H1 (cell line): Measurements from ENCODE around the gene CHD9NB. TPM values are rescaled to one million over a fixed set of nuclear protein-coding genes. Genes with fewer than 3 reads are reported as not detected.

Experiments
- CTCF ChIA-PET: fragments of 300-600 bp; sonication (Branson Sonifier 250); formaldehyde crosslinking; loops from one replicate; lab custom pipeline; 2021; ENCODE audit not compliant: partially characterized antibody; lab: Charles Lee
- POLR2A ChIA-PET: fragments of 300-600 bp; sonication (Branson Sonifier 250); formaldehyde crosslinking; loops from one replicate; lab custom pipeline; 2021; ENCODE audit warnings: inconsistent platforms; ENCODE audit not compliant: partially characterized antibody; lab: Charles Lee
- DNase-seq, 2 experiments: peaks; one replicate each; pipeline versions ENCODE4 v3.0.0 to v3.0.0-alpha.2; 2010 to 2022; ENCODE audit warnings: low spot score in 2 of 2, low read depth in 1 of 2, mixed read lengths in 1 of 2
- FAIRE-seq: peaks from 2 replicates; lab custom pipeline; 2011; peaks lifted over from hg19 to GRCh38; lab: Jason Lieb, UNC
- H2AFZ ChIP-seq: 2 replicates; pipeline ENCODE4 v1.8.1; 2012; ENCODE audit warnings: low read length, inconsistent platforms
- H2AK5ac ChIP-seq: 2 replicates; pipeline ENCODE4 v1.6.1; 2013; ENCODE audit warnings: low read depth, low read length
- H2BK120ac ChIP-seq: replicated peaks from 2 replicates; pipeline ENCODE3; 2013; ENCODE audit warnings: low read depth, low read length, inconsistent platforms
- H2BK12ac ChIP-seq: 2 replicates; pipeline ENCODE4 v1.6.1; 2013; ENCODE audit warnings: low read depth, low read length
- H2BK15ac ChIP-seq: 2 replicates; pipeline ENCODE4 v1.6.1; 2013; ENCODE audit warnings: low read length
- H2BK20ac ChIP-seq: 2 replicates; pipeline ENCODE4 v1.6.1; 2013; ENCODE audit warnings: low read length
- H2BK5ac ChIP-seq: 2 replicates; pipeline ENCODE4 v1.6.1; 2013; ENCODE audit warnings: low read depth, low read length
- H3K14ac ChIP-seq: 2 replicates; pipeline ENCODE4 v1.6.1; 2013; ENCODE audit warnings: inconsistent platforms; ENCODE audit not compliant: insufficient read length
- H3K18ac ChIP-seq: 2 replicates; pipeline ENCODE4 v1.6.1; 2013; ENCODE audit warnings: low read length; ENCODE audit errors: extremely low read depth
- H3K23ac ChIP-seq: 2 replicates; pipeline ENCODE4 v1.6.1; 2013; ENCODE audit warnings: inconsistent platforms; ENCODE audit not compliant: insufficient read length
- H3K23me2 ChIP-seq: 2 replicates; pipeline ENCODE4 v1.6.1; 2013; ENCODE audit warnings: low read depth, low read length
- H3K27ac ChIP-seq: 2 replicates; pipeline ENCODE4 v1.6.1; 2011; ENCODE audit warnings: low read depth, low read length, inconsistent platforms
- H3K27me3 ChIP-seq, 4 experiments: replicated peaks in 1 of 4; 1 replicate in 1 of 4; 2 replicates in 3 of 4; pipeline versions ENCODE4 v1.6.1 to v1.8.1; 2011 to 2013; ENCODE audit warnings: low read length in 3 of 4, mild to moderate bottlenecking in 3 of 4, inconsistent platforms in 2 of 4, mixed read lengths in 2 of 4, moderate library complexity in 1 of 4; ENCODE audit not compliant: control insufficient read depth in 3 of 4, insufficient read depth in 3 of 4; ENCODE audit errors: extremely low read depth in 1 of 4
- H3K36me3 ChIP-seq, 4 experiments: 2 replicates each; pipeline versions ENCODE4 v1.6.1 to v1.8.1; 2011 to 2013; ENCODE audit warnings: mild to moderate bottlenecking in 4 of 4, low read length in 3 of 4, moderate library complexity in 2 of 4, control low read depth in 1 of 4, inconsistent platforms in 1 of 4; ENCODE audit not compliant: insufficient read depth in 4 of 4, control insufficient read depth in 2 of 4
- H3K4ac ChIP-seq: replicated peaks from 2 replicates; pipeline ENCODE3; 2013; ENCODE audit warnings: low read length, low read depth, mixed read lengths, inconsistent platforms; ENCODE audit not compliant: insufficient read length
- H3K4me1 ChIP-seq, 4 experiments: replicated peaks in 1 of 4; 1 replicate in 1 of 4; 2 replicates in 3 of 4; pipeline versions ENCODE4 v1.6.1 to v1.8.1; 2011 to 2013; ENCODE audit warnings: low read length in 3 of 4, inconsistent platforms in 2 of 4, mixed read lengths in 1 of 4; ENCODE audit not compliant: insufficient read depth in 4 of 4, control insufficient read depth in 3 of 4
- H3K4me2 ChIP-seq, 2 experiments: 2 replicates each; pipeline versions ENCODE4 v1.6.1 to v1.8.1; 2011 to 2013; ENCODE audit warnings: low read depth in 2 of 2, low read length in 2 of 2, control low read depth in 1 of 2, inconsistent platforms in 1 of 2, mild to moderate bottlenecking in 1 of 2; ENCODE audit not compliant: insufficient read depth in 1 of 2
- H3K4me3 ChIP-seq, 4 experiments: fragments of 200-600, 300-600 bp in 1 of 4; sonication (generic), shearing (Covaris generic), sonication (Bioruptor Twin) in 1 of 4; 2 replicates each; pipeline versions ENCODE4 v1.5.1 to v1.8.1; 2011 to 2016; ENCODE audit warnings: low read length in 4 of 4, low read depth in 3 of 4, control low read depth in 2 of 4, inconsistent platforms in 2 of 4, mild to moderate bottlenecking in 2 of 4, mixed read lengths in 1 of 4, moderate library complexity in 1 of 4; ENCODE audit not compliant: insufficient read depth in 2 of 4; ENCODE audit errors: extremely low read depth in 1 of 4
- H3K56ac ChIP-seq: replicated peaks from 2 replicates; pipeline ENCODE3; 2013; ENCODE audit warnings: low read depth, mild to moderate bottlenecking, mixed read lengths, low read length, inconsistent platforms; ENCODE audit not compliant: insufficient read length
- H3K79me1 ChIP-seq: 2 replicates; pipeline ENCODE4 v1.6.1; 2013; ENCODE audit warnings: low read depth, low read length, control low read depth
- H3K79me2 ChIP-seq, 2 experiments: 2 replicates each; pipeline versions ENCODE4 v1.6.1 to v1.8.1; 2012 to 2013; ENCODE audit warnings: low read length in 2 of 2, mild to moderate bottlenecking in 2 of 2, inconsistent platforms in 1 of 2; ENCODE audit not compliant: insufficient read depth in 2 of 2, control insufficient read depth in 1 of 2
- H3K9ac ChIP-seq, 4 experiments: replicated peaks in 1 of 4; 1 replicate in 1 of 4; 2 replicates in 3 of 4; pipeline versions ENCODE4 v1.6.1 to v1.8.1; 2011 to 2013; ENCODE audit warnings: low read depth in 3 of 4, low read length in 3 of 4, control low read depth in 2 of 4, mild to moderate bottlenecking in 2 of 4, moderate library complexity in 2 of 4, inconsistent platforms in 1 of 4; ENCODE audit errors: extremely low read depth in 1 of 4
- H3K9me3 ChIP-seq, 2 experiments: 2 replicates each; pipeline versions ENCODE4 v1.6.1 to v1.8.1; 2012 to 2013; ENCODE audit warnings: mild to moderate bottlenecking in 2 of 2, moderate library complexity in 2 of 2, control low read depth in 1 of 2, inconsistent platforms in 1 of 2, low read depth in 1 of 2, low read length in 1 of 2, mixed read lengths in 1 of 2; ENCODE audit not compliant: insufficient read depth in 2 of 2
- H4K20me1 ChIP-seq, 2 experiments: replicated peaks in 1 of 2; 2 replicates each; pipeline versions ENCODE3 to v1.8.1; 2011 to 2013; ENCODE audit warnings: inconsistent platforms in 2 of 2, low read length in 2 of 2, mild to moderate bottlenecking in 1 of 2; ENCODE audit not compliant: insufficient read depth in 2 of 2, control insufficient read depth in 1 of 2
- H4K5ac ChIP-seq: 2 replicates; pipeline ENCODE4 v1.6.1; 2013; ENCODE audit warnings: low read length, low read depth, mixed read lengths, inconsistent platforms; ENCODE audit not compliant: insufficient read length
- H4K8ac ChIP-seq: 2 replicates; pipeline ENCODE4 v1.8.0; 2013; ENCODE audit warnings: mild to moderate bottlenecking, moderate library complexity, low read length, inconsistent platforms; ENCODE audit not compliant: insufficient read depth; ENCODE audit errors: extremely low read depth
- H4K91ac ChIP-seq: replicated peaks from 2 replicates; pipeline ENCODE3; 2013; ENCODE audit warnings: low read length, mixed read lengths, inconsistent platforms; ENCODE audit not compliant: insufficient read length
- BACH1 ChIP-seq: IDR thresholded peaks from 2 replicates; pipeline ENCODE4 v1.6.1; 2012; ENCODE audit warnings: low read length, improper control_type of control experiment
- CHD2 ChIP-seq: IDR thresholded peaks from 2 replicates; pipeline ENCODE4 v1.6.1; 2012; ENCODE audit warnings: low read length, improper control_type of control experiment
- NANOG ChIP-seq: IDR thresholded peaks from 2 replicates; pipeline ENCODE4 v1.6.1; 2011; ENCODE audit warnings: low read length, low read depth, mild to moderate bottlenecking, inconsistent platforms; ENCODE audit not compliant: insufficient read depth, poor library complexity, severe bottlenecking
- NRF1 ChIP-seq: IDR thresholded peaks from 2 replicates; pipeline ENCODE4 v1.6.1; 2011; ENCODE audit warnings: mild to moderate bottlenecking, low read depth, low read length, improper control_type of control experiment
- PHF8 ChIP-seq: fragments of 200-600 bp; sonication (generic); conservative IDR thresholded peaks from 2 replicates; pipeline ENCODE4 v1.7.1; 2012; ENCODE audit warnings: low read depth, mild to moderate bottlenecking, inconsistent platforms, low read length, moderate library complexity
- SP4 ChIP-seq: IDR thresholded peaks from 2 replicates; pipeline ENCODE4 v1.6.1; 2012; ENCODE audit warnings: low read length, inconsistent platforms
- SUZ12 ChIP-seq: fragments of 200-600 bp; sonication (generic); IDR thresholded peaks from 2 replicates; pipeline ENCODE4 v1.6.1; 2012; ENCODE audit warnings: mild to moderate bottlenecking, inconsistent platforms, low read length, moderate library complexity, mixed read lengths
- TEAD4 ChIP-seq: IDR thresholded peaks from 2 replicates; pipeline ENCODE4 v1.6.1; 2012; ENCODE audit warnings: low read depth, low read length, inconsistent platforms, mixed read lengths
- WGBS, 2 experiments: shearing (Covaris generic) in 1 of 2; methylation state at CpG; one replicate each; pipeline versions ENCODE4 v1.1.6 to v1.1.7; 2013 to 2015; ENCODE audit warnings: low lambda C conversion rate in 2 of 2, mixed read lengths in 2 of 2, inconsistent platforms in 1 of 2, low coverage in 1 of 2, missing lambda C conversion rate in 1 of 2; ENCODE audit not compliant: insufficient replicate concordance in 2 of 2, insufficient coverage in 1 of 2, insufficient read length in 1 of 2; ENCODE audit errors: extremely low coverage in 1 of 2, missing lambda C conversion rate in 1 of 2; 5-methylcytosine and 5-hydroxymethylcytosine counted together
- polyA plus RNA-seq, 7 experiments: library from polyadenylated mRNA; depleted of rRNA in 3 of 7; stranded (reverse) in 5 of 7; unstranded in 2 of 7; fragments of >200 nt in 5 of 7; fragments of 200-250 nt in 2 of 7; gene quantifications; 1 replicate in 5 of 7; 2 replicates in 1 of 7; 4 replicates in 1 of 7; pipeline versions ENCODE4 v1.2.1 to v1.2.3, GENCODE V29; 2011 to 2013; ENCODE audit warnings: missing spikeins in 2 of 7, mixed read lengths in 2 of 7
- total RNA-seq: library from RNA; stranded (reverse); fragmentation: NEBNext Ultra II Directional; extraction: Animal tissue kit (Norgen Biotek cat#: 25700); gene quantifications from 2 replicates; pipeline ENCODE4 v1.2.1, GENCODE V29; 2021
- TF ChIP-seq, protein P1 (sequence below): IDR thresholded peaks from 2 replicates; pipeline ENCODE4 v1.6.1; 2011; ENCODE audit warnings: low read depth, mild to moderate bottlenecking, low read length; ENCODE audit not compliant: insufficient read depth

CHD9NB gene
- total and polyA plus RNA-seq, 2 of the 8 experiments (the other 6 are each of a cell fraction or from before 2014, with no cell fraction given): 4.5 to 5.9 TPM

DNA sequence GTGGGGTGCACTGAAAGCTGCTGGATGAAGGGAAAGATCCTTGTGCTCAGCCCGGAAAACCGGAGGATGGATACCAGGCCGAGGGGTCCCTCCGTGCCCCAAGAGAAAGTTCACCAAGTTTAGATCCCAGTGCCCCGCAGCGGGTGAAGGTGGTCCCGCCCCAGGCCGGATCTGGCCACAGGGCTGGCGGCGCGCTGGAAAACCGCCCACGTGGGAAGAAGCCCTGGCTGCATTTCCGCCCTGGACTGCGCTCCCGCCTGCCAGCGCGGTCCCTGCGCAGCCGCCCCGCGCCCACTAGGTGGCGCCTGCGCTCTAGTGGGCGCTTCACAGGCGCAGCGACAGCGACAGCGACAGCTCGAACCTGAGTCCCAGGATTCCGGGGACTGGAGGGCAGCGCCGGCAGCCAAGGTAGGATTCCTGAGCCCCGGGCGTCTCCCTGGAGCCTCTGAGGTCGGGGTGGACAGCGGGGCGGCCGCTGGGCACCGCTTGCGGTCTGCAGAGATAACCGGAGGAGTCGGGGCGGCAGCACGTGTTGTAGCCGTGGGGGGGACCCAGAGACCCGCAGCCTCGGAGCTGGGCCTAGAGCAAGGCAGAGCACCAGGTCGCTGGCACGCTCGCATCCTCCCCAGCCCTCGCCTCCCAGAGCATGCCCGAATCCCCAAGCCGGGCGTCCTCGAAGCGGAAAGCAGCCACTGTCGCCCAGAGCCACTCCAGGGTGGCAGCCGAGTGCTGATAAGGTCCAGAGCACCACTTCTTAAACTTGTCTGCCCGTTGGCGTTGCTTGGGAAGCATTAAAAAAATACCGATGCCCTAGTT, 2.2 kb upstream of the CHD9NB start, which contains the start of gene CHD9:
Gene CHD9 (plus strand): TSS at position 322 of the 816 bp plus-strand sequence. CDS start 101,099 bp downstream, outside the sequence.
- Histone ChIP-seq H3K9me3 (no peaks in the 10 kb centered on the region), H3K36me3 (no peaks in the 10 kb centered on the region), H2AFZ (0 out of 2 replicates have a peak within 1 kb of the TSS, but pooled peaks have one; percentile 42), H4K8ac (peak within 1 kb of the TSS; percentile 90), H3K27ac (peak within 1 kb of the TSS; percentile 39; the same call in 1 of the 2 replicates), H2BK15ac (0 out of 2 replicates have a peak within 1 kb of the TSS, but pooled peaks have one; percentile 63), H2BK12ac (peak within 1 kb of the TSS; percentile 78; the same call in 1 of the 2 replicates), H3K4me1 (peaks cover 6 to 9% (median 8%) of the 10 kb centered on the region in 4 experiments; a peak in 5 of 7 replicates), H3K9ac (peak within 1 kb of the TSS in 3 of 4 experiments; percentile 45 to 55 (median 54); a peak in 6 of 7 replicates), H2BK120ac (peak within 1 kb of the TSS; percentile 73), H4K20me1 (no peaks in the 10 kb centered on the region), H3K18ac (peak within 1 kb of the TSS; percentile 80), H3K27me3 (no peaks in the 10 kb centered on the region; a peak in 1 of 7 replicates), H3K4ac (peak within 1 kb of the TSS; percentile 2), H2AK5ac (peak within 1 kb of the TSS; percentile 54; the same call in 1 of the 2 replicates), H2BK20ac (peak within 1 kb of the TSS; percentile 48; the same call in 1 of the 2 replicates), H3K4me3 (peak within 1 kb of the TSS; percentile 34 to 68 (median 60)), H3K14ac (no peak within 1 kb of the TSS), H3K79me2 (peaks cover 0 to 34% of the 10 kb centered on the region in 2 experiments; a peak in 2 of 4 replicates), H4K5ac (peak within 1 kb of the TSS; percentile 79), H3K23ac (no peak within 1 kb of the TSS), H3K23me2 (peaks cover 7% of the 10 kb centered on the region; the same call in 1 of the 2 replicates), H3K56ac (no peak within 1 kb of the TSS), H3K4me2 (peak within 1 kb of the TSS; percentile 82 to 85), H4K91ac (peak within 1 kb of the TSS; percentile 96), H2BK5ac (peak within 1 kb of the TSS; percentile 84; the same call in 1 of the 2 replicates), H3K79me1 (peaks cover 11% of the 10 kb centered on the region; the same call in 1 of the 2 replicates)
- 3% methylated on average over 47 of the region's 62 CpGs; no CpG with 5 or more reads in 1 of the 2 experiments for WGBS, 2 experiments
- CTCF ChIA-PET: interaction anchor here (0.6 to 4.1 kb wide), 24 partner anchors 9 to 202 kb away, joined by 3 to 21 read pairs (median 4); no protein-coding TSS in a partner anchor
- DNase-seq: peak in 1 of 2 experiments; percentile 87
- FAIRE-seq: no peak
- POLR2A ChIA-PET: interaction anchor here (0.8 to 3.2 kb wide), 12 partner anchors 9 to 153 kb away, joined by 3 to 21 read pairs (median 5); no protein-coding TSS in a partner anchor
- TF ChIP-seq NRF1 (peak; percentile 28; the same call in 1 of the 2 replicates), NANOG (peak; percentile 25), CHD2 (peak; percentile 35; the same call in 1 of the 2 replicates), TEAD4 (peak; percentile 62; the same call in 1 of the 2 replicates), PHF8 (peak; percentile 59), SUZ12 (no peak), SP4 (no peak), BACH1 (no peak)
- TF ChIP-seq, protein P1, sequence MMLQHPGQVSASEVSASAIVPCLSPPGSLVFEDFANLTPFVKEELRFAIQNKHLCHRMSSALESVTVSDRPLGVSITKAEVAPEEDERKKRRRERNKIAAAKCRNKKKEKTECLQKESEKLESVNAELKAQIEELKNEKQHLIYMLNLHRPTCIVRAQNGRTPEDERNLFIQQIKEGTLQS: peak; percentile 65; the same call in 1 of the 2 replicates
